GM18909 (cell line): Measurements from ENCODE around the gene HGFAC.
"Not testable (repeated sequence)": the region's sequence is repeated elsewhere in the genome, so short reads cannot be mapped to it uniquely, and the experiment has no call there.

Source experiments
- ATAC-seq: cut with Tn5 transposase; IDR thresholded peaks from one replicate; pipeline ENCODE4 v1.9.1; 2021; ENCODE audit warnings: mild to moderate bottlenecking; ENCODE audit not compliant: unreplicated experiment, poor library complexity

The HGFAC gene

DNA sequence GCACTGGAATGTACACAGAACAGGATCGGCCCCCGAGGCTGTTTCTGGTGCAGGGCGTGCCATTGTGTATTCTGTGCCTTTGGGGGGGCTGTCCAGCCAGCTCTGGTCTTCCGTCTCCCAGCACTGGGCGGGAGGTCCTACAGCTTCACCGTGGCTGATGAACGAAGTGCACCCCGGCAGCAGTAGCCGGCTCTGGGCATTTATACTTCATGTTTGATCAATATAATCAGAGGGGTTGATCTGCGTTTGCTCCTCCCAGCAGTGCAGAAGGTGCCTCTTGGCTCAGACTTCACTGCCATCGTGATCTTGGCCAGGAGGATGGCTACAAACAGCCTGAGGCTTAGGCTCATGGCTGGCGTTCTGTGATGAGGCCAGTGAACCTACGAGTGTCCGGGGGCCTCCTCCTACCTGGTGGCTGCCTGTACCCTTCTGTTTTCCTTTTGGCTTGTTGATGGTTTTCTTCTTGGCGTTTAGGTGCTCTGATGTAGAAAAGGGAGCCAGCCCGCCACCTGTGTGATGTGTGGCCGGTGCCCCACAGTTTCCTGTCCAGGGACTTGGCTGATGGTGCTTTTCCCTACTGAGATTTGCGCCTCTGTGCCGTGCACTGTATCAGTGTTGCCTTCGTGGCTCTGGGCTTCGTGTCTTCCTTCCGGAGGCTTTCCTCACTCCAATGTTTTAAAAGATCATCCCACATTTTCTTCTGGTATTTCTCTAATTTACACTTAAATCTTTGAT, 31.2 kb upstream of the HGFAC start:
- no peak for ATAC-seq

DNA sequence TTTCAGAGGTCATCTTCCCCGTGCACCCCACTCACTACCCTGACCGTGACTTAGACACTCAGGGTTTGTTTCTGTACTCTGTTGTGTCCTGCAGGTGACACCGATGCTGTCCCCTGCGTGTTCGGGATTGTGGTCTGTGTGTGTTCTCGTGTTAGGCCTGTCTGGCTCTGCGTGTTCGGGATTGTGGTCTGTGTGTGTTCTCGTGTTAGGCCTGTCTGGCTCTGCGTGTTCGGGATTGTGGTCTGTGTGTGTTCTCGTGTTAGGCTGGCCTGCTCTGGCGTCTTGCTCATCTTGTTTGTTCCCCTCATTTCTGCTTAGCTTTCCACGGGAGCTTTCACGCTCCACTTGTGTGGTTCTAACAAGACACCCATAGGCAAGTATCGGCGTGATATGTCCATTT, 30.6 kb upstream of the HGFAC start:
- ATAC-seq, result not testable (repeated sequence)

DNA sequence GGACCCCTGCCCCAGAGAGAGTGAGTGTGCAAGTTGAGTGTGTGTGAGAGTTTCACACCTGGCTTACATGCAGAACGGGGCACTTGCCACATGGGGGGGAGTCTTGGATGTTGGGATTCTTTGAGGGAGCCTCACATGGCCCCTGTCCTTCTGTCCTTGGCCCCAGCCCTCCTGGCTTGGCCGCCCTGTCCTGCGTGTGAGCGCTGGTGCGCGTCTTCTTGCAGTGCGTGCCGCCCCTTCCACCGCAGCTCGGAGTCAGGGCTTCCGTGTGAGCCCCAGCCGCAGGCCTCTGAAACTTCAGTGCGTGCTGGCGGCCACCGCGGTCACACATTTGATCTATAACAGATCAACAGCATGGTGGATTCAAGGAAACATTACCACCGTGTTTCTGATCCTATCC, 30.1 kb upstream of the HGFAC start:
- no peak for ATAC-seq

DNA sequence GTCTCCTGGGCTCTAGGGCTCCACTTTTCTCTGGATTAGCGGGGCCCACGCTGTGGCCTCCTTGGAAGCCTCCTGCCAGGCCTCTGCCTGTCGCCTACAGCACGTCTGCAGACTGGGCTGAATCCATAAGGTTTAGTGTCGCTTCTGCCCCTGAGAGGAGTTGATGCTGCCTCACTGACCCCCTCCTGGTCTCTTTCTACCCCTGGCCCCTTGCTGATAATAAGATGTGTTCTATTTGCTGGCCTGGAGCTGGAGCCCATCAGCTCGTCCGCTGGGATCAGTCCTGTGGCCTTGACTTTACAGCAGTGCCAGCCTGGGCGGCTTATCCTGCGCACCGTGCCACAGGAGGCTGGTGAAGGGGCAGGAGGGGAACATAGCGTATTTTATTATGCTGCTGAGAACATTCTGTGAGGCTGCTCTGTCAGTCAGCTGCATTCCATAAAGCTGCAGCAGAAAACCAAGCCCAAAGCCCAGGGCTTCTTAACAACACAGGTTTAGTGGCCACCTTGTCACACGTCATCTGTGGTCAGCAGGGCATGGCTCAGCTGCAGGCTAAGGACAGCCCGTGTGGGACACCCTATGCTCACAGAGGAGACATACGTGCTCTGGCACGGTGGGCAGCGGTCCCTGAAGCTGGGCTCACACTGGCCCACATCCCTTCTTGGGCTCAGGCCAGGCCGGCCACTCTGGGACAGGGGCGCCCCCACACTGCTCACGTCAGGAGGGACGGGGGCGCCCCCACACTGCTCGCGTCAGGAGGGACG, 29.3 kb upstream of the HGFAC start:
- ATAC-seq, result no peak

DNA sequence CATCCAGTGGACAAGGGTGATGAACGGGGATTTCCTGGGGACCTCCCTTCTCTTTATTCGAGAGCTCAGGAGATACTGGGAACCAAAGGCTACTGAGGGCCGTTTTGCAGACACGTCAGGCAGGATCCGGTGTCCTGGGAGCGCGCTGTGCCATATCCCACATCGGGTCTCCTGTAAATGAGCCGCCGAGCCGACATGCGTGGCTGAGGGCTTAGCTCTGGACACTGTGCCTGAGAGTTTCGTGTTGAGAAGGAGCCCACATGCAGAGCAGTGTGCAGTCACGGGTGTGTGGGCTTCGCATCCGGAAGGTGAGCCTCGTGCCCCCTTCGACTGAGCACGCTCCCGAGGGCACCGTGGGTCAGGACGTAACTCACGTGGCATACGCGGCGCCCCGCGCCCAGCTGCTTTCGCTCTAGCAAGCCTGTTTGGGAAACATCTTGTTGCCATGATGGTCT, 28.5 kb upstream of the HGFAC start:
- ATAC-seq, result no peak

DNA sequence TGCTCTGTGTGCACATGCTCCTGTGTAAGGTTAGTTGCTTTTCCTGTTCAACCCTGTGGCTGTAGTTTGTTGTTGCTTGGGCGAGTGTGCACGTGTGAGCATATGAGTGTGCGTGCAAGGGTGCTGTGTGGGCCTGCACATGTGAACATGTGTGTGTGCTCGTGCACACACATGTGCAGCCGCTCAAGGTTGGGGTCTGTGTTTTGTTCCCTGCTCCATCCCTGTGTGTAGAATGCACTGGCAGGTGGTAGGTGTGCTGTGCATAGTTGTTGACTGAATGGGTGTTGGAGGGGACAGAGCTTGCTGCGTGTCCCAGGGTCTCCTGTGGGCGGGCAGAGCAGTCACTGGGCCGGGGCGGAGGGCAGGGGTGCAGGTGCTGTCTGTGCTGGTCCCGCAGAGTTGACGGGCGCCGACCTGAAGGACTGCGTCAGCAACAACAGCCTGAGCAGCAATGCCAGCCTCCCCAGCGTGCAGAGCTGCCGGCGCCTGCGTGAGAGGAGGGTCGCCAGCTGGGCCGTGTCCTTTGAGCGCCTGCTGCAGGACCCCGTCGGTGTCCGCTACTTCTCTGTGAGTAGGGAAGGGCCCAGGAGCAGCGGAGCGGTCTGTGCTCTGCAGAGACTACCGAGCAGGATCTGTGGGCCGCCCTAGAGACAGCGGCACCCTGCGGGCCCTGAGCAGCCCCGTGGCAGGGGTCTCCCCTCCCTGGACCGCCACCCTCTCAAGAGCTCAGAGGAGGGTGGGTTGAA, 27.9 kb upstream of the HGFAC start:
- no peak for ATAC-seq

DNA sequence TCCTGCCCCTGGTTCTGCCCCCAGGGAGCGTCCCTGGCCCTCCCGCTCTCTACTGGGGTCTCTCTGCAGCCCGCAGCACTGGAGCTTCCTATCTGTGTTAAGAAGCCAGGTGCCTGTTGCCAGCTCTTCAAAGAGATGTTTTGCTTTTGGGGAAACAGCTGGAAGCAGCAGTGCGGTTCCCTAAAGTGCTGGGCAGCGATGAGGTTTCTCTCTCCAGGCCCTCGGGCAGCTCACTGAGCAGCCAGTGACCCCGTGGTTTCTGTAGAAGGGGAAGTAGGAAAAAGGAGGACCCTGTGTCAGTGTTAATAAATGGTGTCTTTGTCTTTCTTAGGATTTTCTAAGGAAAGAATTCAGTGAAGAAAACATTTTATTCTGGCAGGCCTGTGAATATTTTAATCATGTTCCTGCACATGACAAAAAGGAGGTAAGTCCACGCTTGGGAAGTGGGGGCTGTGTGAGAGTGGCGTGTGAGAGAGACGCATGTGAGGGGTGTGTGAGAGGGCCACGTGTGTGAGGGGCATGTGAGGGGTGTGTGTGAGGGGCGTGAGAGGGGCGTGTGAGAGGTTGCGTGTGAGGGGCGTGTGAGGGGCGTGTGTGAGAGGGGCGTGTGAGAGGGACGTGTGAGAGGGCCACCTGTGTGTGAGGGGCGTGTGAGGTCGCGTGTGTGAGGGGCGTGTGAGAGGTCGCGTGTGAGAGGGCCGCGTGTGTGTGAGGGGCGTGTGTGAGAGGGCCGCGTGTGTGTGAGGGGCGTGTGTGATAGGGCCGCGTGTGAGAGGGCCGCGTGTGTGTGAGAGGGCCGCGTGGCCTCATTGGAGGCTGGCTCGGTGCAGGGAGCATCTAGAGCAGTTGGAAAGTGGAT, 27.1 kb upstream of the HGFAC start:
- ATAC-seq, result no peak

DNA sequence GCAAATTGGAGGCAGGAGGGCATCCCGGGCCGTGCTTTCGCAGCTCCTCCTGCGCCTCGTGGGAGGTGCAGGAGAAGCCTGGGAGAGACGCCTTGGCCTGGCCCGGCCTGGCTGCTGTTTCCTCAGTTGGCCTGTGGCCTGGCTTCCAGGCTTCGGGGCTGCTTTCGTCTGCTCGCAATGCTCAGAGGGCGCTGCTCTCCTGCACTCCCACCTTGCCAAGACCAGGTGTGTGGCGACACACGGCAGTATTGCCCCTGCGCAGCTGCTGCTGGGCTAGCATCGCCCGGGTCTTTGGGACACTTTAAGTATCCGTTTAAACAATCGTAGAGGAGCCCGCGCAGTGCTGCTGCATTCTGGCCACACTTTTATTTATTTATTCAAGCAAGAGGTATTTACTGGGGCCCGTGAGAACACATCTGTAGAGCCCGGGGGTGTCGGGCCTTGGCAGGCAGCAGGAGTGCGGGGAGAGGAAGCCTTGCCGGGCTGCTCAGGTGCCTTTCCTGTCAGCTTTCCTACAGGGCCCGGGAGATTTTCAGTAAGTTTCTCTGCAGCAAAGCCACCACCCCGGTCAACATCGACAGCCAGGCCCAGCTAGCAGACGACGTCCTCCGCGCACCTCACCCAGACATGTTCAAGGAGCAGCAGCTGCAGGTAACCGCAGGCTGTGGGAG, 26.2 kb upstream of the HGFAC start:
- no peak for ATAC-seq

DNA sequence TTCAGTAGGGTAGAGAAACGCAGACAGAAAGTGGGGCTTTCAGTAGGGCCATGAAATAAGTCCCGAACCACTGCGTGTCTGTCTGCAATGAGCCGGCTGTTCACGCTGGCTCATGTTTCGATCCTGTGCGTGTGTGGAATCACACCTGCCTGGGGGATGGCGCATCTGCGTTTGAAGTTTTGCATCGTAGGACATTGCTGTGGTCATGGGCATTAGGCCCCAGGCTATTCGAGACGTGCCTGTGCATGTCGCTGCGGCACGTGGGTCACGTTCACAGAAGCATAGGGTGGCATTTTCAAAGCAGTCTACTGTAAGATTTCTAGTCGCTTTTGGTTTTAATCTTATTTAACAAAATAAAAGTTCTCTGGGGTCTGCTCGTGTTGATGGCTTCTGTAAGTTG, 25.5 kb upstream of the HGFAC start:
- no peak for ATAC-seq

DNA sequence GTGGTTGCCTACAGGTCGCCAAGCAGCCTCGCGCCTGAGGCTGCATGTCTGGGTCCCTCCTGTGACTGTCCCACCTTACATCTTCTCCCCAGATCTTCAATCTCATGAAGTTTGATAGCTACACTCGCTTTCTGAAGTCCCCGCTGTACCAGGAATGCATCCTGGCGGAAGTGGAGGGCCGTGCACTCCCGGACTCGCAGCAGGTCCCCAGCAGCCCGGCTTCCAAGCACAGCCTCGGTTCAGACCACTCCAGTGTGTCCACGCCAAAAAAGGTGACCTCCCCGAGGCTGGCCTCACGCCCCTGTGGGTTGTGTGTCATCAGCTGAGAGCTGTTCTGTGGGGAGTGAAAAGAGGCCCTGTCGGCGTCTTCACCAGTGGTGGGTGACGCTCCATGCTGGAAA, 24.9 kb upstream of the HGFAC start:
- ATAC-seq, result no peak

DNA sequence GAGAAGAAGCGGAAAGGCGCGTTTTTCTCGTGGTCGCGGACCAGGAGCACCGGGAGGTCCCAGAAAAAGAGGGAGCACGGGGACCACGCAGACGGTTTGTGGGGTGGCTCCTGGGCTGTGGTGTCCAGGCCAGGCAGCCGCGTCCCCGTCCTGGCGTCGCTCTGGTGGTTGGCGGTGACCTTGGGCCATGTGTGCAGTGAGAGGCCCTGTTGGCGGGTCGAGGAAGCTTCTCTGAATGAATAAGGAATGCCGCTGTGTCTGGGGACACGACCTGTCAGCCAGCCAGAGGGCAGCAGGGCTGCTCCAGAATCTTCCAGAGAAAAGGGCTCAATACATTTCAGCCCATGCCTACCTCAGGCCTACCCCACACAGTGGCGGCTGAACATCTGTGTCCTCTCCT, 24.3 kb upstream of the HGFAC start:
- no peak for ATAC-seq

DNA sequence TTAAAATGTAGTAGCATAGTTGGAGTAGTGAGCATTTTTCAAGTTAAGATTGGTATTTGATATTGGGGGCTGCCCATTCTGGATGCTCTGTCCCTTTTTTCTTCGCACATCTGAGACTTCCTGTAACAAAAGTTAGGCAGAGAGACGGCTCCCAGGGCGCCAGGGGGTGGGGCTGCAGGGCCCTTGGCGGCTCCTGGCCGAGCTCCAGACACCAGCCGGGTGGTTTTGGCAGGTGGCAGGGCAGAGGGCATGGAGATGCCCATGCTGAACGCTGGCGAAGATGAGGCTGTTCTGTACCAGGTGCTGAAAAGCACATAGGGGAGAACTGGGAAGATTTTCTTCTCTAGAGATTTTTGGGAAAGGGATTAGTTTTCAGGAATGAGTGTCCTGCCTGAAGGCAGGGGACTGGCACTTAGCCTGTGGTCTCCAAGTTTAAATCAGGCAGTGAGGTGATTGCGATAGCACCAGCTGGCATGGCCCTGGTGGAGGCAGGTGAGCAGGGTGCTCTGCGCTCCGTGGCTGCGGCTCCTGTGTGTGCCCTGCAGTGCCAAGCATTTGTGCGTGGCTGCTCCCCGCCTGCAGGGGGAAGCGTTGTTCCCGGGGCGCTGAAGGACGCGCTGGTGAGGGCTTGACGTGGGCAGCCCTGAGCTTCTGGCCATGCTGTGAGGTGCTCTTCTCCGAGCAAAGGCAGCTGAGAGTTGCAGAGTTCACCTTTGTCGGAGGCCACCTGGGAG, 23.6 kb upstream of the HGFAC start:
- ATAC-seq, result no peak

DNA sequence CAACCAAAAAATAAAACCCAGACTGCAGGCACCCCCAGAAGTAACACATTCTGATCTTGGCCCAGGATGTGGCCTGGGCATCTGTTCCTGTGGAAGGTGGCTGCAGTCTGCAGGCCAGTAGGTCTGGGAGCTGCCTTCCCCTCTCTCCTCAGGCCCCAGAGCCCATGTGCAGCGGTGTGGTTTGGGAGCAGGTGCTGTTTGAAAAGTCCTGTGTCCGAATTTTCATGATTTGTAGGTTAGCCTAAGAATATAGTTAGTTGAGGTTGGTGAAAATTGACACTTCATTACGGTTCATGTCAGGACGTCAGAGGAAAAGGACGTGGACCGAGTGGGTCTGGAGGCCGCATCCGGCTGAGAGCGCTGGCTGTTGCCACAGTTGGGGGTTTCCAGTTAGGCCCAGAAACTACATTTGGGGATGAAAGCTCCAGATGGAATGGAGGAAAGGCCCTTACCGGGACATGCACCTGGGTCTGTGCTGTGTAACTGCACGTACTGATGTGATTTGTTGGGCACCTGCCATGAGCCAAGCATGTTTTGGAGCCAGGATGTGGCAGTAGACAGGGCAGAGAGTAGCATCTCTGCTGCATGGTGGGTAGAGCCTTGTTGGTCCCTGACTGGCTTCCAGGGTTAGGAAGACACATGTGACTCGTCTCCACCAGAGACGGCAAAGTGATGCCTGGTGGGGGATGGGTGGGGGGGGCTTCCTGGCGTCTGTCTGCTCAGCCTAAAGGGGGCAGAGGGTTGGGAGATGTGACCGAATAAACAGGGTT, 21.7 kb upstream of the HGFAC start:
- ATAC-seq, result no peak

DNA sequence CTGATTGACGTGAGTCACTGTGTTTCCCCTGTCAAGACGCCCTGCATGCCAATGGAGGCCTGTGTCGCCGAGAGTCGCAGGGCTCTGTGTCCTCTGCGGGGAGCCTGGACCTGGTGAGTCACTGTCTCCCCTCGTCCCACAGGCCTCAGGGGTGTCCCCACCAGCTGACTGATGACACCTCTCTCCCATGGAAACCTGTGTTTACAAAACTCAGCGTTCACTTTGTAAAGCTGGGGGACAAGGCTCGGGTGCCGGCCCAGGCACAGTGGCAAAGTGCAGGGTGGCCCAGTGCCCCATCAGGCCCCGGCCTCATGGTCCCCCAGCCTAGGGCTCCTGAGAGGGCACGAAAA, 21.2 kb upstream of the HGFAC start:
- no peak for ATAC-seq

DNA sequence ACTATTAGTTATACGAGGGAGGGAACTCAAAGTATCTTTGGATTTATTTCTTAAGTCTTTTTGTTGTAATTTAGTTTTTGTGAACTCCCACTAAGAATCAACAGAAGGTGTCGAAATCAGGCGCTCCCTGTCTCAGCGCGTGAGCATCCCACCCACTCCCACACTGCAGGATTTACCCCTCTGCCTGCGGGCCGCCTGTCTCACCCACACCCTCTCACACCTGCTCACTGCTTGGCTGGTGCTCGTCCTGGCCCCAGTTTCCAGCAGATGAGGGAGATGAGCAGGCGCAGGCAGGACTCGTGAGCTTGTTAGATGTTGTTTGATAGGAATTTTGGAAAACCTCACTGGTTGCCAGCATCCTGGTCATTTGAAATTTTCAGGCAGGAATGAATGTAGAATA, 20.8 kb upstream of the HGFAC start:
- ATAC-seq, result no peak

DNA sequence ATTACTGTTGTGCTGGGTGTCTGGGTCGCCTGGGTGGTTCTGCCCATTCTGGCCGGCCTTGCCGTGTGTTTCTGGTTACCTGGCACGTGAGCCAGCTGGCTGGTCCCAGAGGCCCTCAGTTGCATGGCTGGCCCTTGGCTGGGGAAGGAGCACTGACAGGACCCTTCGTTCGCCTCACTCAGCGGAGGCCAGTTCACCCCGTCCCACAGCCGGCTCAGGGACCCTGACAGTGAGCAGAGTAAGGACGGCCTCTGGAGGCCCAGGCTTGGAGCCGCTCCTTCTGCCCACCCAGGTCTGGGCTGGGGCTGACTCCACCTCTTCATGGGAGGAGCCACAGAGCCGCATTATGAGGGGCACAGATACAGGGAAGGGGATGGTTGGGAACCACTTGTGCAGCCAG, 20.3 kb upstream of the HGFAC start:
- ATAC-seq, result no peak

DNA sequence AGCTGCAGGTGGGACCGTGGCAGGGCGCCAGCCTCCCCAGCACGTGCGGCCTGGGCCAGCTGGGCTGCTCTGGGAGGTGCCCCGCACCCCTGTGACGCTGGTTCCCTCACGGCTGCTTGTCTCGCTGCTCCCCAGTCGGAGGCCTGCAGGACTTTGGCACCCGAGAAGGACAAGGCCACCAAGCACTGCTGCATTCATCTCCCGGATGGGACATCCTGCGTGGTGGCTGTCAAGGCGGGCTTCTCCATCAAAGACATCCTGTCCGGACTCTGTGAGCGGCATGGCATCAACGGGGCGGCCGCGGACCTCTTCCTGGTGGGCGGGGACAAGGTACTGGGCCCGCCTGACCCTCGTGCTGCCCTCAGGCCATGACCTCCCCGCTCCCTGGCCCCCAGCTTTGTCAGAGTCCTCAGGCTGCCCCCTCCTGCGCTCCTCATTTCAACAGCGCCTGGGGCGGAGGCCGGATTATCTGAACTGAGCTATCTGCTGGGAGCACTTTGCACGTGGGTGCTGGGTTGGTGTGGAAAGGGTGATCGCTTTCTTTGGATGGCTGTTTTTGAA, 19.4 kb upstream of the HGFAC start:
- ATAC-seq, result no peak

DNA sequence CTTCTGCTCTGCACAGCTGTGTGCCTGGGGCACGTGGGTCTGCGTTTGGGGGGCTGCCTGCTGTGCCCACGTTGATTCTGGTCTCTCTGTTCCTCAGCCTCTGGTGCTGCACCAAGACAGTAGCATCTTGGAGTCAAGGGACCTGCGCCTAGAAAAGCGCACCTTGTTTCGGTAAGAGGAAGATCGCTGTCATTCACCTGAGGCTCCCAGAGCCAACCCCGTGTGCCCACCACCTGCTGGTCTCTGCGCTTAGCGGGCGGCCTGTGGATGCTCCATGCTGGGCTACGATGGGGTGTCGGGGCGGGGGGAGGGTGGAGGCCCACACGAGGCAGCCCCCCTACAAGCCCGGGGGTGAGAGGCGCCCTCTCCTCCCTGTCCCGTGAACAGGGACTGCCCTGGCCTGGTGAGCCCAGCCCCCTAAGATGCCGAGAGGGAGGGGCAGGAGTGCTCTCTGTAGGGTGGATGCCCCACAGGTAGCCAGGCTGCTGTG, 18.9 kb upstream of the HGFAC start:
- ATAC-seq, result no peak
